ENCODE data around the gene EPS8L1.
A peak's percentile ranks its signal among the peaks of the same experiment; 100 is the strongest.

EPS8L1 gene

DNA sequence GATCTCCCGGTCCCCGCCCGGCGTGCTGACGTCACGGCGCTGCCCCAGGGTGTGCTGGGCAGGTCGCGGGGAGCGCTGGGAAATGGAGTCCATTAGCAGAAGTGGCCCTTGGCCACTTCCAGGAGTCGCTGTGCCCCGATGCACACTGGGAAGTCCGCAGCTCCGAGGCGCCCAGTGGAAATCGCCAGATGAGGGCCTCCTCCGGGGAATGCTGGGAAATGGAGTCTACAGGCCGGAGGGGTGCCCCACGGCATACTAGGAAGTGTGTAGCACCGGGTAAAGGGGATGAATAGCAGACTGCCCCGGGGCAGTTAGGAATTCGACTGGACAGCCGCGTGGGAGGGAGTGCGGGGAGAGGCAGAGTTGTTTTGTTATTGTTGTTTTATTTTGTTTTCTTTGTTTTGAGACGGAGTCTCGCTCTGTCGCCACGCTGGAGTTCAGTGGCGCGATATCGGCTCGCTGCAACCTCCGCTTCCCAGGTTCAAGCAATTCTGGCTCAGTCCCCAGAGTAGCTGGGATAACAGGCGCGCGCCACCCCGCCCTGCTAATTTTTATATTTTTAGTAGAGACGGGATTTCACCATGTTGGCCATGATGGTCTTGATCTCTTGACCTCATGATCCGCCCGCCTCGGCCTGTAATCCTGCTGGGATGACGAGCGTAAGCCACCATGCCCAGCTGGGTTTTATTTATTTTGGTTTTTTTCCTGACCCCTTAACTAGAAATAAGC, 42.2 kb downstream of the EPS8L1 start:
- DNase-seq: peak; percentile 83

DNA sequence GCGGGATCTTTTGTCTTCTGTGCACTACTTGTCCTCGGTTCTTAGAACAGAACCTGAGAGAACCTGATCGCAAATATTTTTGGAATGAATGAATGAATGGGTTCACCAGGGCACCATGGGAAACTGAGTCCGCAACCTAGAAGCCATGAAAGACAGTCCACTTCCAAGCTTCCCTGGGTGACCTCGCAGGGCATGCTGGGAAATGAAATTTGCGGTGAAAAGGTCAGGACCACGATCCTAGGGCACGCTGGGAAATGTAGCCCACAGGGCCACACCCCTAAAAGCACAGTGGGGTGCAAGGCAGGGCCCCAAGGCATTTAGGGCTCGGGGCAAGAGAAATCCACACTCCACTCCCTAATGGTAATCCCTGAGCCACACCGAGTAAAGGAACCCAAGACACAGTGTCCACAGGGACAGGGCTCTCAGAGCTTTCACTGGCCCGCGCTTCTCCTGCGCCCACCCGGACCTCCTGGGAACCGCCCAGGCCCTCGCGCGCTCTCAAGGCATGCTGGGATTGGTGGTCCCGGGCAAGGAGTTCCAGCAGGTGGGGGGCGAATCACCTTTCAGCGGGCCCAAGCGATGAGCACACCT, 42.8 kb downstream of the EPS8L1 start:
- DNase-seq: no peak

DNA sequence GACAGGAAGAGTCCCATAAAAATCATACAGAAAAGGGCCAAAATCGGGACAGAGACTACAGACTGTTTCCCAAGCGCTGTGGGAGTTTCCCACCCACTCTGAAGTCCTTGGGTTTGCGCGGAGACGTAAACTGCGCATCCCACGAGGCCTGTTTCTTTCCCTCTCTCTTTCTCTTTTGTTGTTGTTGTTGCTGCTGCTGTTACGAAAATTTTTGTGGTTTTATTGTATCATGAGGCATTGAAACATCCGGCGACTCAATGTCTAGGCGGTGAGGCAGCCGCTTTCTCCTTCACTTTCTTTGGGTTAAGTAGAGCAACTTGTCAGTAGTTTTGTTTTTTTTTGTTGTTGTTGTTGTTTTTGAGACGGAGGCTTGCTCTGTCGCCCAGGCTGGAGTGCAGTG, 43.4 kb downstream of the EPS8L1 start:
- DNase-seq: no peak

DNA sequence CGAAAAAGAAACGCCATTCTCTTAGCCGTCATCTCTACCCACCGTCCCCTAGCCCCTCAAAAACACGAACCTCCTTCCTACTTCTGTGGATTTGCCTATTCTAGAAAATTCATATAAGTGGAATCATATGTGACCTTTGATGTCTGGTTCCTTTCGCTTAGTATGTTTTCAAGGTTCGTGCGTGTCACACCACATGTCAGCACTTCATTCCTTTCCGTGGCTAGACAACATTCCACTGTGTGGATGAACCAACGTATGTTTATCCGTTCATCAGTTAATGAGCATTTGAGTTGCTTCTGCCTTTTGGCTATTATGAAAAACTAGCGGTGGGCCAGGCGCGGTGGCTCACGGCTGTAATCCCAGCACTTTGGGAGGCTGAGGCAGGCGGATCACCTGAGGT, 55.8 kb downstream of the EPS8L1 start:
- no peak for DNase-seq

DNA sequence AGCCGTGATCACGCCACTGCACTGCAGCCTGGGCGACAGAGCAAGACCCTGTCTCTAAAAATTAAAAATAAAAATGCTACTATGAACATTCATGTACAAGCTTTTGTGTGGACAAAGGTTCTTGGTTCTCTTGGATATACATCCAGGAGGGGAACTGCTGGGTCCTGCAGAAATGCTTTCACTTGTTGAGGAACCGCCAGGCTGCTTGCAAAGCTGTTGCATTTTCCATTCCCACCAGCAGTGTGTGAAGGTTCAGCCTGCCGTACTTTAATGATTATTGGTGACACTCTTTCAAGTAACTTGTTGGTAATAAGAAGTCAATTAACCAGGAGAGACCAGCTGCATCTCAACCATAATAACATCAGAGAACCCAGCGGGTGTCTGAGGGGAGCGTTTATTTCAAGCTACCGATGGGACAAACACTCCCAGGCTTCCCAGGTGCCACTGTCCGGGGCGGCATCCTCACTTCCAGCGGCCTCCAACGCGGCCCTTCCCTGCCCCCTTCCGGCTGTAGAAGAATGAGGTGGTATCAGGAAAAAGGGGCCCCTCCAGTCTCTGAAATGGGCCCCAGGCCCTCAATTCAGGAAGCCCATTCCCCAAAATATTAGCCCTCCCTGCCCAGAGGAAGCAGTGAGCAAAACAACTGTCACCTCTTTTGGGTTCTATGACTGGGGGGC, 56.9 kb downstream of the EPS8L1 start:
- no peak for DNase-seq

DNA sequence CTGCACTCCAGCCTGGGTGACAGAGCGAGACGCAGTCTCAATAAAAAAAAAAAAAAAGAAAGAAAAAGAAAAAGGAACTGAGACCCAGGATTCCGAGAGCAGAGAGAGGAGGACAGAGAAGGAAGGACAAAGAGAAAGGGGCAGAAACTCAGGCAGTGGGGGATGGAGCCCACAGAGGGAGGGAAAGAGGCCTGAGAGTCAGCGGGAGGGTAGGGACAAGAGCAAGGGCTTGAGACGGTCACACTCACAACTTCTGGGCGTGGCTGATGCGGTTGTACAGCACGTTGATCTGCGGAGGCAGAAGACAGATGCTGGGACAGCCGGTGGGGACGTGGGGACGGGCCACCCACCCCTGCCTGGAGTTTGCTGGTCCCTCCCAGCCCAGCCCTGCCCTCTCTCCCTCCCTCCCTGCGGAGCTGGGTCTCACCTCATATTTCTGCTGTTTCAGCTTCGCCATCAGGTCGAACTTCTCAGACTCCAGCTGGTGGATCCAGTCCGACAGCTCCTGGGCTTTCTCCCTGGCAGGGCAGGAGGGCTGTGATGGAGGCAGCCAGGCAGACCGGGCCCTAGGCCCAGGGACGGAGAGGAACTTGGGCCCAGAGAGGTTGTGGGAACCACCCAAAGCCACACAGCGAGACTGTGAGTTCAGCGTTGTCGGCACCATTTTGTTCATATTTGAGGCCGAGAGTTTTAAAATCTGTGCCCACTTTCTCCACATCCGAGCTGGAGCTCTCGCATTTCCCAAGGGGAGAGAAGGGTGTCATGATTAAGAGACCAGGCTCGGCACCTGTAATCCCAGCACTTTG, 58.2 kb downstream of the EPS8L1 start:
- no peak for DNase-seq

DNA sequence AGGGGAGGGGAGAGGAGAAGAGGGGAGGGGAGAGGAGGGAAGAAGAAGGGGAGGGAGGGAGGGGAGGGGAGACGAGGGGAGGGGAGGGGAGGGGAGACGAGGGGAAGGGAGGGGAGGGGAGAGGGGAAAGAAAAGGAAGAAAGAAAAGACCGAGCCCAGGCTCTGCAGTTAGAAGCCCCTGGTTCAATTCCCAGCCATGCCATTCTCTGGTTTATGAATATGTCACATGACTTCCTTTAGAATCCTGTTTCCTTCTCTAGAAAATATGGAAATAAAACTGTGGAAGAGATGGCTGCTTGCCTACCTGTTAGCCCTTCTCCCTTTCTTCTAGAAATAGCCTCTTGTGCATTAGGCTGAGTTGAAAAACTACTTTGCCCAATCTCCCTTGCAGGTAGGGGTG, 59.1 kb downstream of the EPS8L1 start:
- no peak for DNase-seq

DNA sequence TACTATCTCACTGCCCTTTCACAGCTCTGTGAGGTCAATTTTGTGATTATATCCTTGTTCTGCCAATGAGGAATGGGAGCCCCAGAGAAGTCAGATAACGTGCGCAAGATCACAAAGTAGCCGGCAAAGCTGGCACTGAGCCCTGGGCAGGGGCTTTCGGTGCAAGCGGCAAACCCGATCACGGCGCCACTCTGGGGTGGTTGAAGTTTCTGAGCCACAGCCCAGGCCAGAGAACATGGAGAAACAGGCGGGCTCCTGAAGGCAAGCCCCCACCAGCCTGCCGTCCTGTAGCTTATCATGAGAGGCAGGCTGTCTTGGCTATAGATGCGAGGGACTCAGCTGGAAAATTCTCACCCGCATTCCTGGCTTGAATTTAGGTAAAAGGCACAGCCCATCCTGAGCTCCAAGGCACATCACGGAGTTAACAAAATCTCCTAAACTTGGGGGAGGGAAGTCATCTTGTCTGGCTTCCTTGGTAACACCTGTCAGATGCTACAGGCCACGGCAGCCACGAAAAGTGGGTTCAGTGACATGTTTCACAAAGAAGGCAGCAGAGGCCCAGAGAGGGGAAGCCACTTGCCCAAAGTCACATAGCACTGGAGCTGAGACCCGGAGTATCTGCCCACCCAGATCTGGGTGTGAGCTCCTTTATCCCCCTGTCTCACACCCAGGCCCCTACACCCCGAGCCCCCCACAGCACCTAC, 60.9 kb downstream of the EPS8L1 start:
- no peak for DNase-seq
